Superior temporal gyrus (tissue), 1 donor: ENCODE measurements around the gene NHP2.
"Not testable (repeated sequence)": the region's sequence is repeated elsewhere in the genome, so short reads cannot be mapped to it uniquely, and the experiment has no call there.

Experiments used
- DNase-seq: peaks from one replicate; pipeline ENCODE4 v3.0.0-alpha.2; 2016; ENCODE audit errors: extremely low spot score

The NHP2 gene

GRCh38 chr5:178153530-178154340, at the start of gene NHP2:
Gene NHP2 (minus strand): TSS chr5:178153885. CDS start chr5:178153817, 68 bp downstream.
- DNase-seq, result peak; percentile 100

GRCh38 chr5:178202541-178202940, 48.9 kb upstream of the NHP2 start:
- no peak for DNase-seq

- no peak for DNase-seq
Observed at GRCh38 chr5:178201927-178202235, 48.2 kb upstream of the NHP2 start.

GRCh38 chr5:178201221-178201926, 47.7 kb upstream of the NHP2 start:
- DNase-seq, result no peak

GRCh38 chr5:178199581-178200434, 46.1 kb upstream of the NHP2 start:
- DNase-seq, result no peak

DNA sequence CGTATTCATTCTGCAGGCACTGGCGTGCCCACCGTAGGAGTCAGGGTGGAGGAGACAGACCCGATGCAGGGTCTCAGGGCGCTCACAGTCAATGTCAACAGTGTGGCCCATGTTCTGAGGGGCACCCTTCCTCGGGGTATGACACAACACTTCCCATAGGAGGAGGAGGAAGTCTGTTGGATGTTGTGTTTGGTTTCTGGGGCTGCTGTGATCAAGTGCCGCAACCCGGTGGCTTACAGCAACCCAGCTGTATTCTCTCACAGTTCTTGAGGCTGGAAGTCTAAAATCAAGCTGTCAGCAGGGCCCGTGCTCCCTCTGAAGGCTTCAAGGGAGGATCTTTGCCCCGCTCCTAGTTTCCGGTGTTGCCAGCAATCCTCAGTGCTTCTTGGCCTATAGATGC, 45.0 kb upstream of the NHP2 start:
- DNase-seq, result no peak

- not testable (repeated sequence) for DNase-seq
Observed at GRCh38 chr5:178198151-178198550, 44.5 kb upstream of the NHP2 start.

DNA sequence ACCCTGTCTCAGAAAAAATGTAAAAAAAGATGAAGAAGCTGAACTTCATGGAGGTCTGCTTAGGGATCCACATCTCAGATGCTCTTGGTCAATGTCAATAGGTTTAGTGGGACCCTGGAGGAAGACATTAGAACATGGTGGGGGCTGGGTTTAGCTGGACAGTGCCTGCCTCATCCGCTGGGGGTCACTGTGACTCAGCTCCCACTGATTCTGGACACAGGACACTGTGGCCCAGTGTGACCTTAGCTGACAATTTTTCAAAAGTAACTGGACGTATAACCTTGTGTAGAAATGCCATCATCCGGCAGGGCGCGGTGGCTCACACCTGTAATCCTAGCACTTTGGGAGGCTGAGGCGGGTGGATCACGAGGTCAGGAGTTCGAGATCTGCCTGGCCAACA, 43.3 kb upstream of the NHP2 start:
- DNase-seq, result no peak

- no peak for DNase-seq
Observed at GRCh38 chr5:178196281-178196812, 42.7 kb upstream of the NHP2 start.

DNA sequence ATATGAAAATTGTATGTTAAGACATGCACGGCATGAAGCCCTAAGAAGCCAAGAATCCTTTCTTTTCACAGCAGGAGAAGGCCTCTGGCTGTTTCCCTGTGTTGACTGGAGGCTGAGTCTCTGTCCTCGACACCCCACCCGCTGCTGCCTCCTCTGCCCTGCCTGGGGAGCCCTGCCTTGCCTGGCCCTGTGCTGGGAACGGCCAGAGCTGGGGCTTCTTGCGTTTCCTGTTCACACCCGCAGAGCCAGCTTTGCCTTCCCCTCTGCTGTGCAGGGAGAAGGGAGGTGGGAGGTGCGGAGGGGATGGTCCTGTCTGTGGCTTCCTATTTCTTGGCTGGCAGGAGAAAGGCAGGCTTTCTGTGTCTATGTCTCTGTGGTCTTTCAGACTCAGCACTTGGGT, 40.3 kb upstream of the NHP2 start:
- DNase-seq, result no peak

DNA sequence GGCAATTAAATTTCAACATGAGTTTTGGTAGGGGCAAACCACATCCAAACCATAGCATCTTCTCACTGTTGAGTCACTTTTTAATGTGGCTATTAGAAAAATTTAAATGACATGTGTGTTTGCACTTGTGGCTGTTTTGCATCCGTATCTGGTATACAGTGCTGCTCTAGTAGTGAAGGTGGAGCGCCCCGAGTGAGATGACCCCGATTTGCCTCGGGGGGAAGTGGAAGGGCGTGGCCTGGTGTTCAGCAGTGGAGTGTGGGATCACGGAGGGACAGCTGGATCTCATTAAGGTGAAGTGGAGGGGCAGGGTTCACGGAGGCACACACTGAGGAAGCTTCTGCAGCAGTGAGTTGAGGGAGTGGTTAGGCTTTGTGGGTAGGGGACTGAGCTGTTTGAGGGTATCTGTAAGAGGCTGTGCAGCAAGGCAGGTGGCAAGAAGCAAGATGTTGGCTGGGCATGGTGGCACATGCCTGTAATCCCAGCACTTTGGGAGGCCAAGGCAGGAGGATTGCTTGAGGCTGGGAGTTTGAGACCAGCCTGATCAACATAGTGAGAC, 39.6 kb upstream of the NHP2 start:
- DNase-seq, result no peak

DNA sequence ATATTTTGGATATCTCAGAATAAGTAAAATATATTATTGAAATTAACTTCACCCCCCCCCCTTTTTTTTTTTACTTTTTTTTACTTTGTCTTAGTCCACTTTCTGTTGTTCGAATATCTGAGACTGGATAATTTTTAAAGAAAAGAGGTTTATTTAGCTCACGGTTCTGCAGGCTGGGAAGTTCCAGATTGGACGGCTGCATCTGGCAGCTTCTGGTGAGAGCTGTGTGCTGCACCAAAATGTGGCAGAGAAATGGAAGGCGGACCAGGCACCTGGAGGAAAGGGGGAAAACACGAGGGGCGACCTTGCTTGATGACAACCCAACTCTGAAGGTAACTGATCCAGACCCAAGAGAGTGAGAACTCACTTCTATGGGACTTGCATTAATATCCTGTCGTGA, 39.1 kb upstream of the NHP2 start:
- DNase-seq, result no peak

DNA sequence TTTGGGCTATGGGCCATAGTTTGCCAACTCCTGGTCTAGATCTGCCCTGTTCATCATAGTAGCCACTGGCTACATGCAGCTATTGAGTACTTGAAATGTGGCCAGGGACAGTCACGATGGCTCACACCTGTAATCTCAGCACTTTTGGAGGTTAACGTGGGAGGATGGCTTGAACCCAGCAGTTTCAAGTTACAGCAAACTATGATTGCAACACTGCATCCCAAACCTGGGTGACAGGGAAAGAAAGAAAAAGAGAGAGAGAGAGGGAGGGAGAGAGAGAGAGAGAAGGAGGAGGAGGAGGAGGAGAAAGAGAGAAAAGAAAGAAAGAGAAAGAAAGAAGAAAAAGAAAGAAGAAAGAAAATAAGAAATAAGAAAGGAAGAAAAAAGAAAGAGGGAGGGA, 38.6 kb upstream of the NHP2 start:
- DNase-seq, result no peak

DNA sequence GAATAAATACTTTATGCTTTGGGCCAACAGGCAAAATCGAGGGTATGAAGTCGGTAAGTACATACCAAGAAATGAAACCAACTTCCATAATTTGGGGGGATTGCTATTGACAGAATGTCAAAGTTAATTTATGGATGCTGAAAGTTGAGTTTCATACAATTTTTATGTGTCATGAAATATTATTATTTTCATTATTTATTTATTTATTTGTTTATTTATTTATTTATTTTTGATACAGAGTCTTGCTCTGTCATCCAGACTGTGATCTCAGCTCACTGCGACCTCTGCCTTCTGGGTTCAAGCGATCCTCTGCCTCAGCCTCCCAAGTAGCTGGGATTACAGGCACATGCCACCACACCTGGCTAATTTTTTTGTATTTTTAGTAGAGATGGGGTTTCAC, 38.0 kb upstream of the NHP2 start:
- DNase-seq, result no peak

DNA sequence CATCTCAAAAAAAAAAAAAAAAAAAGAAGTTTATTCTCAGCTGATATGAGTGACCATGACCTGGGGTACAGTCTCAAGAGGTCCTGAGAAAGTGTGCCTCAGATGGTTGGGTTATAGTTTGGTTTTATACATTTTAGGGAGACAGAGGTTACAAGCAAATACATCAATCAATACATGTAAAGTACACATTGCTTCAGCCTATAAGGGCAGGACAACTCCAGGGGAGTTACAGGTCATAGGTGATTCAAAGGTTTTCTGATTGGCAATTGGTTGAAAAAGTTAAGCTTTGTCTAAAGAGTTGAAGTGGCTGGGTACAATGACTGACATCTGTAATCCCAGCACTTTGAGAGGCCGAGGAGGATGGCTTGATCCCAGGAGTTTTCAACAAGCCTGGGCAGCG, 35.7 kb upstream of the NHP2 start:
- no peak for DNase-seq

DNA sequence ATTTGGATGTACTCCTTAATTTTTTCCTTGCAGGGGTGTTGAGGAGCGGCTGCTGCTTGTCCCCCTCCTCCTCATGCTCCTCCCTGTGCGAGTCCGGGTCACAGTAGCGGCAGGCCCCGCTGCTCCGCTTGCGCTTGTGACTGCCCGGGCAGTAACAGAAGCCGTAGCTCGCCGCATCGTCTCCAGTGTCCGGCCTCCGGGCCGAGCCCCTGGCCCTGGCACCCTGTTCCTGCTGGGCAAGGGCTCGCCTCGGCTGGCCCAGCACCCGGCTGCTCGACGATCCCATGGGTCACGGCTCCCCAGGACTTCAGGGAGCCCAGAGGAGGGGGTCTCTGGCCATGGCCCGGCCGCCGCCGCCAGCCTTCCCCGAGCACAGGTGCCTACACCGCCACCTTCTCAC, 33.3 kb upstream of the NHP2 start, which contains the start of gene GMCL2:
Gene GMCL2 (minus strand): TSS at position 358 of the 400 bp plus-strand sequence. CDS start 72 bp downstream, at position 286.
- DNase-seq, result no peak

- no peak for DNase-seq
Observed at GRCh38 chr5:178186427-178186826, 32.7 kb upstream of the NHP2 start.

DNA sequence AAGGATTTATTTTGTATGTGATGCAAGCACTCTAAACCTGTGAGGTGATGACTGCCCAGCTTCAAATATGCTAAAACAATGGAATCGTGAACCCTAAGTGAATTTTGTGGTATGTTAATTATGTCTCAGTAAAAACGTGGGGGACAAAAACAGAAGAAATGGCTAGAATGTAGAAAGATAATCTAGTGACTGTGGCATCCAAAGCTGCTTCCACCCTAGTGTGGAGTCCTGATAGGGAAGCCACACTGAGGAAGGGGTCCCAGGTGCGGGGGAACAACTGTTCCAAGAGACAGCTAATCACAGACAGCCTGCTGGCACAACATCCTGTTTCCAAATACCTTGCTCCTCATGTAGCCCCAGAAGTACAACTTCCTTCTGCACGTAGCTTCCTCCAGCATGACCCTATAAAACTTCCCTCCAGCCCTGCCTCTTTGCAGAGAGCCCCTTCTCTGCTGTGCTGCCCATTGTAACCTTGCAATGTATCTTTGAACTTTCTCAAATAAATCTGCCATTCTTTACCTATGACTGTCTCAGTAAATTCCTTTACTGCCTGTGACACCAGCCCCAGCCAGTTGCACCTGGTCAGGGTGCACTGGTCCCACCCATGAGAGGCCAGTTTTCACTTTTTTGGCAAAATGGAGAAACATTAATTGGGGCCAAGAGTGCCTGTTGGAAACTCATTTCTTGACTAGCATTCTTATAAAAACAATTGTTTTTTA, 28.6 kb upstream of the NHP2 start:
- DNase-seq, result no peak

- DNase-seq, result no peak
Observed at GRCh38 chr5:178180141-178180863, 26.6 kb upstream of the NHP2 start.

GRCh38 chr5:178177569-178177968, 23.9 kb upstream of the NHP2 start:
- no peak for DNase-seq
